Esophagus mucosa (tissue), 1 donor: Measurements from ENCODE around the gene OTOGL. TPM values are rescaled to one million over a fixed set of nuclear protein-coding genes. Genes with fewer than 3 reads are reported as not detected.
"Not testable (repeated sequence)": the region's sequence is repeated elsewhere in the genome, so short reads cannot be mapped to it uniquely, and the experiment has no call there.

Experiments
- ATAC-seq: fragments of 200-7000 bp; cut with Tn5 transposase; one replicate; pipeline ENCODE4 v1.9.1; 2020
- total RNA-seq: library from RNA; stranded (reverse); gene quantifications from one replicate; pipeline ENCODE4 v1.2.4, GENCODE V29; 2023
- donor health status: DM: yes; HTN: yes; CAD: no.

OTOGL gene
- total RNA-seq, result 0.04 TPM

DNA sequence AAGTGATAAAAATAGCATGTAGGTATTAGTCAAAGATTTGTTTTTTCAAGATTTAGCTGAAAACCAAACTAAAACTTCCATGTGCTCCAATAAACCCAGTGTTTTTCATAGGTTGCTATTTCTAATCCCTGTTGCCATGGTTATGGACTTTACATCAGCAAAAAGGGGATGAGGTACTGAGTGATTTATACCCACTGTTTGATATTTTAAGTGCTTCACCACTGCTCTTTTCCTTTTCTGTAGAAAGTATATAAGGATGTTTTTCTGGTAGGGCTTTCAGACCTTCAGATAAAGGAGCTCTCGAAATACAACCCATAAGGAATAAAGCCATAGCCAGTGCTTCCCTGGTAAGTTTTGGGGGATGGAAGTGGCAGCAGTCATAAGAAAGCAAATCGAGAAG, at the start of gene OTOGL:
OTOGL (plus strand) TSS at position 279 of the 400 bp plus-strand sequence. CDS start 109,895 bp downstream, outside the sequence.
- ATAC-seq, result no peak

DNA sequence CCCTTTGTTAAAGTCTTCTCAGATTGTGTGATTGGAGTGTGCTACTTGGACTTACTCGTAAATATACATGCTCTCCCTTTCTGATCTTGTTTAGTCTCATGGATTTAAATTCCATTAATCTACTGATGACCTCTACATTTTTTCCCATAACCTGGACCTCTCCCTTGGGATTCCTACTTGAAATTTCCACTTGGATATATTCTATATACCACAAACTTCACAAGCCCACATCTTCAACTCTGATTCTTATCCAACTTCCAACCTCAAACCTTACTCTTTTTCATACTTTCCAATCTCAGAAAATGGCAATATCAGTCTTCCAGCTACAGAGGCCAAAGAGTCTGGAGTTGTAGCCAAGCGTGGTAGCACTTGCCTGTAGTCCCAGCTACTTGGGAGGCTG, 49.1 kb upstream of the OTOGL start:
- no peak for ATAC-seq

GRCh38 chr12:80053051-80053790, 46.1 kb upstream of the OTOGL start:
- no peak for ATAC-seq

DNA sequence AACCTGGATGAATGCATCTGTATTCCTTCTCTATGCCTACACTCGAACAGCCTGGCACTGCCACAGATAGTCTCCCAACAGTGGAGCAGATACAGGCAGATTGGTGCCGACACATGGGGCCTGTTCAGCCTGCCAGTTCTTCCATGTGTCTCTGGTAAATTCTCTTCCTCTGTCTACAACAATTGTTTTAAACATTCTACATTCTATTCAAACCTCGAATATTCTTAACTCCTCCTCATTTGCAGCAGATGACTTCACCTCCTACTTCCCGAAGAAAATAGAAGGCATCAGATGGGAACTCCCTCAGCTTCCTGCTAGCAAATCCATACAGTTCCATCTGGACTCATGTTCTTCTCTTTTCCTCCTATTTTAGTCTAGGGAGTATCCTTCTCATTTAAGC, 43.1 kb upstream of the OTOGL start:
- no peak for ATAC-seq

GRCh38 chr12:80056845-80057244, 42.5 kb upstream of the OTOGL start:
- no peak for ATAC-seq

DNA sequence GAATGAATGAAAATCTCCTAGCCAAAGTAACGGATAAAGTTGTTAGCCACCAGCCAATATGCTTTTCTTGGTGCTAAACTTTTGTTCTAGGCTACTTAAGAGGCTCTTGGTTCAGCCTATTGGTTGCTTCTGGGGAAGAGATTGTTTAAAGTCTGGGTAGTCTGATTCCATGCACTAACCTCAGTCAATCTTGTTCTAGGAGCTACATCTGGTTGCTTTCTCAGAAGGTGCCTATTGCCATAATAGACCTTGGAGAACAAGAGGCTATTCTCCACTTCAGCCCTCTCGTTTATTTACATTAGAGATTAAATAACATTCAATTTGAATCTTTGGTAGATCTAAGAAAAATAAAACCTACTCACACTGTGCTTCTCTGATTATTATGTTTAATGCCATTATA, 40.8 kb upstream of the OTOGL start:
- no peak for ATAC-seq

GRCh38 chr12:80059102-80059501, 40.2 kb upstream of the OTOGL start:
- no peak for ATAC-seq

DNA sequence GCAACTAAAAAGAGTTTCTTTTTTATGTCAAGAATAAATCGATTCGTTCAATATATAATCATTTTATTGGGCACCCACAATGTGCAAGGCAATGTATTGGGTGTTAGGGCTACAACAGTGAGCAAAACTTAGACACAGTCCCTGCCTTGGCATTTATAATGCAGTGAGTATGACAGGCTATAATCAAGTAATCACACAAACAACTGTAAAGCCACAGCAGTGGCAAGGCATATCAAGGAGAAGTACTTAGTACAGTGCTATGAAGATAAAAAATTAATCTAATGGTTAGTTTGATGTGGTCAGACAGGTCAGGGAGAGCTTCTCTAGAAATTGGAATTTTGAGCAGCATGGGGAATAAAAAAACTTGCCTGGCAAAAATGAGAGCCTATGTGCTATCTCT, 39.5 kb upstream of the OTOGL start:
- no peak for ATAC-seq

DNA sequence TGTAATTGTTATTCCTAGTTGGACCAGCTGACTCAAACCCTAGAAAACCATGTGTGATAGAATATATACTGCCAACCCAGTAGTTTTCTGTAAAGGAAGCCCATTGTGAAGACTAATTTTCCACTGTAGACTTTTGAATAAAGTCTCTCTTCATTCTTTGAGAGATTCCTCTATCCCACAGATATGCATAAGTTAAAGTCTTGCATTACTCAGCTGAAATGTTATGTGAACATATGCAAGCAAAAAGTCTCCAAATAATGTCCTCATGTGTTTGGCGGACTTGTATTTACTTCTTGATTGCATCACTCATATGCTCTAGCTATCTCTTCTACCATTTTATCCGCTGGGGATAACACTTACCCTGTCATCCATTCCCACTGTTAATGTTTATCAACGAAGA, 35.1 kb upstream of the OTOGL start:
- no peak for ATAC-seq

- ATAC-seq, result no peak
Observed at GRCh38 chr12:80064951-80065350, 34.4 kb upstream of the OTOGL start.

DNA sequence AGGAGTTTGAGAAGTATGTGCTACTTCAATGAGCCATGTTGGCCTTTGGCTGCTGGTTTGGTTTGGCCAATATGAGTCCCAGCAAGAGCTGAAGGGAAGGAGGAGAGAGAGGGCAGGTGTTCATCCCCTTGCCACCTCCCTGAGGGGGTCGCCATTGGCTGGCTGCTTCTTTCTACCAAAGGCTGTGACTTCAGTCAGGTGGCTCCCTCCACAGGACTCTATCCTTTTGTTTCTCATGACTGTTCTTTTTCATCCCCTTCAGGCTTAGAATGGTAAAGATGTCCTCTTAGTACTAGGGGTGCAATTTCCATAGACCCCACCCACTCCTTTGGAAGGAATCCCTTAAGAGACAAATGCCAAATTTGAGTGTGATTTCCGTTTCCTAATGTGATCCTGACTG, 31.2 kb upstream of the OTOGL start:
- no peak for ATAC-seq

DNA sequence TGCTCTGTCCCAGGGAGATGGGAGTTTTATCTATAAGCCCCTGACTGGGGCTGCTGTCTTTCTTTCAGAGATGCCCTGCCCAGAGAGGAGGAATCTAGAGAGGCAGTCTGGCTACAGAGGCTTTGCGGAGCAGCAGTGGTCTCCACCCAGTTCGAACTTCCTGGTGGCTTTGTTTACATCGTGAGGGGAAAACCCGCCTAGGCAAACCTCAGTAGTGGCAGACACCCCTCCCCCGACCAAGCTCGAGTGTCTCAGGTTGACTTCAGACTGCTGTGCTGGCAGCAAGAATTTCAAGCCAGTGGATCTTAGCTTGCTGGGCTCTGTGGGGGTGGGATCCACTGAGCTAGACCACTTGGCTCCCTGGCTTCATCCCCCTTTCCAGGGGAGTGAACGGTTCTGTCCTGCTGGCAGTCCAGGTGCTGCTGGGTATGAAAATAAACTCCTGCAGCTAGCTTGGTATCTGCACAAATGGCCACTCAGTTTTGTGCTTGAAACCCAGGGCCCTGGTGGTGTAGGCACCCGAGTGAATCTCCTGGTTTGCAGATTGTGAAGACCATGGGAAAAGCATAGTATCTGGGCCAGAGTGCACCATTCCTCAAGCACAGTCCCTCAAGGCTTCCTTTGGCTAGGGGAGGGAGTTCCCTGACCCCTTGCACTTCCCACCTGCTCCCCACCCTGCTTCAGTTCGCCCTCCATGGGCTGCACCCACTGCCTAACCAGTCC, 15.3 kb upstream of the OTOGL start:
- not testable (repeated sequence) for ATAC-seq

- no peak for ATAC-seq
Observed at GRCh38 chr12:80086025-80086424, 13.3 kb upstream of the OTOGL start.

DNA sequence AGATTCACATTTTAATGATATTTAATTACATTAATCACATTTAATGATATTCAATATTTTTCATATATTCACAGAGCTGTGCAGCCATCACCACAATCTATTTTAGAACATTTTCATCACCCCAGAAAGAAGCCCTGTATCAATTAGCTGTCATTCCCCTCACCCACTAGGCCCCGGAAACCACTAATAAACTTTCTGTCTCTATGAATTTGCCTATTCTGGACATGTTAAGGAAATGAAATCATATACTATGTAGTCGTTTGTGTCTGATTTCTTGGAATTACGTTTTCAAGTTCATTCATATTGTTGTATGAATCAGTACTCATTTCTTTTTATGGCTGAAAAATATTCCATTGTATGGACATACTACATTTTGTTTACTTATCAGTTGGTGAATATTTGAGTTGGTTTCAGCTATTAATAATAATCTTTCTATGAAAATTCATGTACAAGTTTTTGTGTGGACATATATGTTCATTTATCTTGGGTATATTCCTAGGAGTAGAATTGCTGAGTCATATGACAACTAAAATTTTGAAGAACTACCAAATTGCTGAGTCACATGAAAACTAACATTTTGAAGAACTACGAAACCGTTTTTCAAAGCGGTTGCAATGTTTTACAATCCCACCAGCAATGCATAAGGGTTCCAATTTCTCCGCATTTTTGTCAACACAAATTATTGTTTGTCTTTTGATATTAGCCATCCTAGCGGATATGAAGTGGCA, 11.7 kb upstream of the OTOGL start:
- no peak for ATAC-seq

DNA sequence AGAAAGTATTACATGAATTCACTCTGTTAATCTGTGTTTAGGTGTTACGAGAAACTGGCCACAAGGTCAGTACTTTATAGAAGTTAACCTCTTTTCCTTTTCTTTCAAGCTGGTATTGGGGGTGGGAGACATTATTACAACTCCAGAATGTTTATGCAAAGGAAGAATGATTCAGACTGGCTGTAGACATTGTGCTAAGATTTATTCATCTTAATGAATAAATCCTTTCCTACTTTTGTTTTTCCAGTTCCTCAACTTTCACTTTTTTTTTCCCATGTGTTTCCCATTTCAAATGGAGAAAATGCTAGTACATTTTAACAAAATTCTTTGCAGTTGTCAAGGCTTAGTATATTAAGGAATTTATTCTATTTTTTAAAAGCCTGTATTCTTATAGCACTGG, 1.3 kb downstream of the OTOGL start:
- ATAC-seq, result peak; percentile 54

- peak; percentile 94 for ATAC-seq
Observed at GRCh38 chr12:80101126-80101525, 1.8 kb downstream of the OTOGL start.

DNA sequence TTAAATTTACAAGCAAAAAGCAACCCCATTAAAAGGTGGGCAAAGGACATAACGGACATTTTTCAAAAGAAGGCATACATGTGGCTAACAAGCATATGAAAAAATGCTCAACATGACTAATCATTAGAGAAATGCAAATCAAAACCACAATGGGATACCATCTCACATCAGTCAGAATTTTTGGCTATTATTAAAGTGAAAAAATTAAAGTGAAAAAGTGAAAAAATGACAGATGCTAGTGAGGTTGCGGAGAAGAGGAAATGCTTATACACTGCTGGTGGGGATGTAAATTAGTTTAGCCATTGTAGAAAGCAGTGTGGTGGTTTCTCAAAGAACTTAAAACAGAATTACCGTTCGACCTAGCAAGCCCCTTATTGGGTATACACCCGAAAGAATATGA, 7.9 kb downstream of the OTOGL start:
- ATAC-seq, result no peak

DNA sequence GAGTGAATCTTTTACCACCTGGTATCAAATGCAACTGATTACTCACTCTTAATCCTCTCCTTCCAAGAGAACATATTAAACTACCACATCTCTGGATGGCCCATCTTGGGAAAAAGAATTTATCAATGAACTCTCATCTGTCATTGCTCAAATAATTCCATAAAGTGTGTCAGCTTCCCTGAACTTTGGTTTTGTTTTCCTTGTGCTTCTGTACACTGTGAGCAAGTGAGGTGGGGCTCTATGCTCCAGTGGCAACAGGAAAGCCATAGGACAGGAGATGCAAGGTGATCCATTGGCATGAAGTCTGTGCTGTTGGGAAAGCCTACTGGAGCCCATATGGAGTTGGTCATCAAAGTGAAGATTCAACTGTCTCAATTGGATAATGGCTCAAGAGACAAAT, 17.4 kb downstream of the OTOGL start:
- ATAC-seq, result no peak

DNA sequence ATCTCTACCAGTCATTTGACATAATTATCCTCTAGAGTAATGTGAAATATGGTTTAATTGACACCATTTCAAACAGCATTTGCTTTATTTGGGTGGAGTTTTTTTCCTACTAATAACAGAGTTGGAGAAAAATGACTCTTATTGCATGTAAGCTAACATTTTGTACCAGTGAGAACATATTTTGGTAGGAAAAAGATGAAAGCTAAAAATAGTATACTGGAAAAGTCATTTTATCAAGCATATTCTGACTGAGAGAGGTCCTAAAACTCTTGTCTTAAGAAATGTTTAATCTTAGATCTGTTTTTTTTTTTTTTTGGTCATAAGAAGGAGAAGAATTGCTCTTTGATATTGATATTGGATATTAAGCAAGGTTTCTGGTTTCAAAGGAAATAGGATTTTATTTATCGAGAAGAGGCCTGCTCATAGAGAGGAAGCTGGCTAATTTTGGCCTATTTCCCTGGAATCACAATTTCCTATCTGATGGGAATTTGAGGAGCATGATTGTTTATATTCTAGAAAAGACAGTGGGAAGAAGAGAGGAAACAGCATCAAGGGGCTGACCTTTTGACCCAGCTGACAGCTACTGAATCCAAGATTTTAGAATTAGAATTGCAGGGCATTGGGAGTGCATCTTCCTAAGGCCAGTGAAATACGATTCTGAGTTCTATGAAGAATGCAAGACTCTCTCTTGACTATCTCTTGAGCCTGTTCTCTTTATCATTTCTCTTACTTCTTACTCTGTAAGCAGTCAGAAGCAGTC, 19.4 kb downstream of the OTOGL start:
- no peak for ATAC-seq

DNA sequence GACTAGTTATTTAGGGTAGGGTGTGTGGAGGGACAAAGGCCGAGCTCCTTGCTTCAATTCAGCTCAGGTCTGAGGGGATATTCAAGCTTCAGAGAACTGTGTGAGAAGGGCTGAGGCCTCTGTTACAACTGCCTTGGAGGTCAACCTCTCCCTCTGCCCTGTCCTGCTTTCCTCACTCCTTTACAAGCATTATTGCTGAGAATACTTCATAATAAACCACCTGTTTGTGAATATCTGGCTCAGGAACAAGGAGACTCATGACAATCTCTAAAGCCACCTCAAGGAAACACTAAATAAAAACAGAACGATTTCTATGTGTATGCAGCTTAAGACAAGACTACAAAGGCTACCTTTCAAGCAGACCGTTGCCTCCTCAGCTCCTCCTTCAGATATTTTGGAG, 21.7 kb downstream of the OTOGL start:
- no peak for ATAC-seq

- no peak for ATAC-seq
Observed at GRCh38 chr12:80121661-80122060, 22.3 kb downstream of the OTOGL start.

- no peak for ATAC-seq
Observed at GRCh38 chr12:80129895-80130530, 30.7 kb downstream of the OTOGL start.
